Activated CD4-positive, alpha-beta T cell treated with anti-CD3 and anti-CD28 coated beads for 48 hours (primary cell): ENCODE data around the gene CPZ.
"Not testable (repeated sequence)": the region's sequence is repeated elsewhere in the genome, so short reads cannot be mapped to it uniquely, and the experiment has no call there.

Experiments used
- DNase-seq: peaks from one replicate; pipeline ENCODE4 v3.0.0-alpha.2; 2020

Gene CPZ

GRCh38 chr4:8613421-8614364 lies 21.1 kb downstream of the CPZ start:
- no peak for DNase-seq

GRCh38 chr4:8614365-8615193 lies 22.0 kb downstream of the CPZ start:
- no peak for DNase-seq

- no peak for DNase-seq
These were observed 22.8 kb downstream of the CPZ start for GRCh38 chr4:8615366-8615765.

DNA sequence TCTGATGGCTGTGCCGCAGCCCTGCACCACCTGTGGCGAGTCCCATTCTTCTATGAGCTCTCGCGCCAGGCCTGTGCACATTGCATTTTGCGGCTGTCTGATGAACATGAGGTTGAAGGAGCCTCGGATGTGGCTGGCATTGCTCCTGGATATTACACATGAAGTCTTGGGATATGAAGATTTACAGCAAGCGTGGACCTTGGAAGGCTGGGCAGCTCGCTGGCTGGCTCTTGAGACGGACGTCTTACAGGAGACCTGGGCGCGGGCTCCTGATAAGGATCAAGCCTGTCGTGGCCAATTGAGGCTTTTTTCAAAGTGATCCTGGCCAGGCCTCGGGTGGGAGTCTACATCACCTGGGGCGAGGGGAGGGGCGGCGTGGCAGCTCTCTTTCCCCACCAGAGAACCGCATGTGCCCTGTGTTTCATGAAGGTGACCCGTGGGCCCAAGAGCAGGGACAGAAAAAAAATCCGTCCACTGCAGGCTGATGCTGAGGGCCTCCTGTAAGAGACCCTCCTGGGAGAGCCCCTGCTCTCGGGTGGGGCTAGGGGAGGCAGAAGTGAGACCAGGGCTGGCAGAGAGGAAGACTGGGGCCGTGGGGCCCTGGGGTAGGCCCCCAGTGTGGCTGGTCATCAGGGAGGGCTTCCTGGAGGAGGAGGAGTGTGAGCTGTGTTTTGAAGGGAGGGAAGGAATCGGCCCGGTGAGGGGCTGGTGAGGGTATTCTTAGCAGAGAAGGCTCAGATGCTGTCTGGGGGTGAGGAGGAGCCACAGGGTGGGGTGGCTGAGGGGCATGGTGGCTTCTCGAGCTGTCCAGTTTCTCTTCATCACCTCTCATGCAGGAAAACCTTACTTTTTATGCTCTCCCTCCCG lies 23.6 kb downstream of the CPZ start:
- DNase-seq, result no peak

GRCh38 chr4:8616831-8617230 lies 24.3 kb downstream of the CPZ start:
- no peak for DNase-seq

GRCh38 chr4:8617486-8618040 lies 25.0 kb downstream of the CPZ start:
- no peak for DNase-seq

DNA sequence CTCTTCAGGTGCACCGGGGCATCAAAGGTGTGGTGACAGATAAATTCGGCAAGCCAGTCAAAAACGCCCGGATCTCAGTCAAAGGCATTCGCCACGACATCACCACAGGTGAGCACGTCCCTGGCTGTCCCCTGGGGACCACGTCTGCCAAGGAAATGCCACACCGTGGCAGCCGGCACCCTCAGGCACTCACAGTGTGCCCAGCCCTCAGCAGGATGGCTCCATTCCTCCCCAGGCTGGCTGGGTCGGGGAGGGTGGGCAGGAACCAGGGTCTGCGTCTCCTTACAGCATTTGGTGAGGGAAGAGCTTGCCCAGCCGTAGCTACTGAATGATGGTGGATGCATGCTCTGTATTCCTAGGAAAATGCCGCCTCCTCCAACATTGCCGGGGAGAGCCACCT lies 25.9 kb downstream of the CPZ start:
- DNase-seq, result no peak

DNA sequence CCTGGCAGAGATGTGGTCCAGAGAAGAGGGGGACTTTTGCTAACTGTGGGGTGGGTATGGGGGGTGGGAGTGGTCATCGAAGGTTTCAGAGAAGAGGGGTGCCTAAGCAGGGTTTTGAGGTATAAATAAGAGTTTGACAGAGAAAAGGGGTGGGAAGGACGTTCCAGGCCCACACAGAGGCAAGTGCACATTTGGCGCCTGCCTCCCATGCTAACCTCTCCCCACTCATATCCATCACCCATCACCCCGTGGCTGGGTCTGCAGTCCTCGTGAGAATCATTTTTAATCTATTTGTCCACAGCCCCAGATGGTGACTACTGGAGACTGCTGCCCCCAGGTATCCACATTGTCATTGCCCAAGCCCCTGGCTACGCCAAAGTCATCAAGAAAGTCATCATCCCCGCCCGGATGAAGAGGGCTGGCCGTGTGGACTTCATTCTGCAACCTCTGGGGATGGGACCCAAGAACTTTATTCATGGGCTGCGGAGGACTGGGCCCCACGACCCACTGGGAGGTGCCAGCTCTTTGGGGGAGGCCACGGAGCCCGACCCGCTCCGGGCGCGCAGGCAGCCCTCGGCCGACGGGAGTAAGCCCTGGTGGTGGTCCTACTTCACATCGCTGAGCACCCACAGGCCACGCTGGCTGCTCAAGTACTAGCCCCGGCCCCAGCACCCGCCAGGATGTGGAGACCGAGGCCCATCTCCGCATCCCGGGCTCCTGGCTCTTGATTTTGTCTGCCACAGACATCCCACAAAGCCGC lies 26.6 kb downstream of the CPZ start:
- no peak for DNase-seq

- DNase-seq, result not testable (repeated sequence)
These were observed 28.6 kb downstream of the CPZ start for GRCh38 chr4:8621135-8621534.

- DNase-seq, result not testable (repeated sequence)
These were observed 32.2 kb downstream of the CPZ start for GRCh38 chr4:8624601-8625272.

GRCh38 chr4:8630240-8630905 lies 37.8 kb downstream of the CPZ start:
- DNase-seq, result not testable (repeated sequence)

DNA sequence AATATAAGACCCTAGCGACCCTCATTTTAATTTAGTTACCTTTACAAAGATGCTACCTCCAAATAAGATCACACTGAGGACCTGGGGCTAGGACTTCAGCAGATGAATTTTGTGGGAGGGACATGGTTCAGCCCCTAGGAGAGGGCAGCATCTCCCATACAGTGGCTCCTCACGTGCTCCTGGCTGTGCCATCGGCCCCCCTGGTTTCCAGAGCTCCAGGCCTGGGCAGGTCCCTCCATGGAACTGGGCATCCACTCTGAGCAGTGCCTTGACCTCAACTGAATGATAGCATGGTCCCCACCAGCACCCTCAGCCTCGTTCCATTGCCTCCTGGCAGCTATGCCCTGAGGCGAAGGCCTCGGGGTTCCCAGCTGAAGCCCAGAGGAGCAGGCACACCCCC lies 39.3 kb downstream of the CPZ start:
- not testable (repeated sequence) for DNase-seq

DNA sequence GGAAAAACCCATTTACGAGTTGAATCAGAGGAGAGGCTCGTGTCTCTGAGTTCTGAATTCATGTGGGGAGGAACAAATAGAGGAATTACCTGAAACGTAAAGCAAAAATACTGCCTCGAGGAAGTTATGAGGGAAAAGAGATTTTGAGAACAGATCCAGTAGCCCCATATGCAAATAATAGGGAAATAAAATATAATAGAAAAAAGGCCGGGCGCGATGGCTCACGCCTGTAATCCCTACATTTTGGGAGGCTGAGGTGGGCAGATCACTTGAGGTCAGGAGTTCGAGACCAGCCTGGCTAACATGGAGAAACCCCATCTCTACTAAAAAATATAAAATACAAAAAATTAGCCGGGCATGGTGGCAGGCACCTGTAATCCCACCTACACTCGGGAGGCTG lies 42.2 kb downstream of the CPZ start:
- DNase-seq, result not testable (repeated sequence)

GRCh38 chr4:8635897-8636554 lies 43.5 kb downstream of the CPZ start:
- DNase-seq, result not testable (repeated sequence)

- DNase-seq, result no peak
These were observed 45.0 kb downstream of the CPZ start for GRCh38 chr4:8637456-8637984.

DNA sequence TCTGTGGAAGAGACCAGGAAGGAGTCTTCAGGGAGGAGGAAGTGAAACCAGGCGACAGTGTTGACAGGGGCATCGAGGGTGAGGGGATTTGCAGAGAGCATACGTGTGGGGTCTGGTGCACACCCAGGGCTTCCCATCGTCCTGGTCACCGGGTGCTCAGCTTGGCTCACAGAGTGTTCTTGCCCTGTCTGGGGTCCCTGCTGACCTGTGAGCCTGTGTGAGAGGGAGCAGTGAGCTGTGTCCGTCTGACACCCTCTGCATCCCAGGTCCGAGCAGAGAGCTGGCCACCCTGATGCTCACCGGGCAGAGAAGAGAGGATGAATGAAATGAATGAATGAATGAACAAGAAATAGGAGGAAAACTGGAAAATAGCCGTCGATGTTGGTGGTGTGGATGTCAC lies 46.5 kb downstream of the CPZ start:
- DNase-seq, result no peak

DNA sequence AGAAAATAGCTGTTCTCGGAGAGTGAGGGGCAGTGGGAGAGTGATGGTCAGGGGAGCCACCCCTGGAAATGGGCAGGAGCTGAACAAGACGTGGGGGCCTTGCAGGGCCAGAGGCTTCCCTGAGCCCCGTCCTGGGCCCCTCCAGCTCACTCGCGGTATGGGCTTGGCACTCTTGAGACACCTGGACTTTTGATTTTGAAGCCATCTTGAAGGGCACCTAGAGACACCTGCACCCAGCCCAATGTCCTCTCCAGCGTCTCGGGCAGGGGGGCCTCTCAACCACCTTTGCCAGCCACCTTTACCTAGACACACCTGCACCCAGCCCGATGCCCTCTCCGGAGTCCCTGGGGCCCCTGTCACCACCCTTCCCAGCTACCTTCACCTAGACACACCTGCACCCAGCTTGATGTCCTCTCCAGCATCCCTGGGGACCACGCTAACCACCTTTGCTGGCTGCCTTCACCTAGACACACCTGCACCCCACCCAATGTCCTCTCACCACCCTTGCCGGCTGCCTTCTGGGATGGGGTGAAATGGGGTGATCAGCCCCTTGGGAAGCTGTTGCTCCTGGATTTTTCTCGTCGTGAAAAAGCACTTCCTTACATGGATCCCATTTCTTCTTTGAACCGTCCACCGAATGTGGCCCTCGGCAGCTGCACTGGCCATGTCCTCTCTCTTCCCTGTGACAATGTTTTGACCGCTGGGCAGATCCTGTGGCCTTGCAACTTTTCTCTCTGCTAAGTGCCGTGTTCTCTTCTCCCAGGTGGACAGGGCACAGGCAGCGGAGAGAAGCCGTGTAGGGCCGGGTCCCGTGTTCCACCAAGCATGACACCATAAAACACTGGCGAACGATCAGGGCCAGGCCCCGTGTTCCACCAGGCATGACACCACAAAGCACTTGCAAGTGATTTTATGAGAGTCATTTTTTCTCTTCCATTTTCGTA lies 47.5 kb downstream of the CPZ start:
- DNase-seq, result no peak

DNA sequence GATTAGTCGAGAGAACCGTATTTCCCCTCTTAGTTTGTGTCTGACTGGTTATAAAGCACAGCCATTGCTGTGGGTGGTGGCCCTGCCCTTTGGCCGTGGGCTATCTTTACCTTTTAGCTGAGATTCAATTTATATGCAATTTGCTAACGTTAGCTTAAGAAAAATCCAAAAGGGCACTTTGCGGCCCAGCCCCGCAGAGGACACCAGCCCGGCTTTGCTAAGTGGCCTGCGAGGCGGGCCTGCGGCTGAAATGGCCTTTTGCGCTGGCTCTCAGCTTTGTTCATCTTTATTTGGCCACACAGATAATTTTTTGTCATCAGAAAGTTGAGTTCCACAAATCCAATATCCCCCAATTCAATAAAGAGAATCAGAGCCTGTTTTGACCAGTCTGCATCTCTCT lies 48.3 kb downstream of the CPZ start:
- DNase-seq, result no peak

DNA sequence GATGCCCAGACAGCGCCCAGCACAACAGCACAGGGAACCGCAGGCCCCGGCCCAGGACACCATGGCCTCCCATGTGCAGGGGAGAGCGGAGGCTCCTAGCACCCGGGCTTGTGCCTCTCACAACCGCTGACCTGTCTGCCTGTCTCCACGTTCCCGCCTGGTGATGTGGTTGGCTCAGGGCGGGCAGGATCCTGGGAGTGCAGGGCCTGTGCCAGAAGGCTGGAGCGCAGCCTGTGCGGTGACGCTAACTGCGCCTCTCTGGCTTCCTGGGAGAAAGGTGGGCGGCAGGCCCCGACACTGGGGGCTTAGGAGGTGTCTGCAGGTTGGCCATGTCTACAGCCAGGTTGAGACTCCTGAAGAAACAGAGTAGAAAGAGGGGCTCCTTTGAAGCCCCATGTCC lies 48.7 kb downstream of the CPZ start:
- DNase-seq, result no peak
